Stimulated activated CD4-positive, alpha-beta T cell treated with anti-CD3 and anti-CD28 coated beads, Interleukin-1b, Interleukin-23, amount 100 ng/mL, for 4 hours (primary cell): Measurements from ENCODE around the gene ARL14EPL.

Experiments
- DNase-seq, 2 donors: peaks; one replicate each; pipeline ENCODE4 v3.0.0-alpha.2; 2020; ENCODE audit warnings: low read depth in 2 of 2

The ARL14EPL gene

DNA sequence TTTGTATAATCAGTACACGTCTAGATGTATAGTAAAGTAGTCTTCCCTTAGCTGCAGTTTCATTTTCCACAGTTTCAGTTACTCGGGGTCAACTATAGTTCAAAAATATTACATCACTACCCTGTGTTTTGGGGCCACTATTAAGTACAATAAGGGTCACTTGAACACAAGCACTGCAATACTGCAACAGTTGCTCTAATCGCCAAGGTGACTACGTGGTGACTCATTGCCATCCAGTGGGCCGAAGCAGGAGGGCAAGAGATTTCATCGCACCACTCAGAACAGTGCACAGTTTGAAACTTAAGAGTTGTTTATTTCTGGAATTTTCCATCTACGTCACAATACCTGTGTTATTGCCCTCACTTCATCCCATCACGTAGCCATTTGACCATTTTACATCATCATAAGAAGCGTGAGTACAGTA is at the start of gene ARL14EPL:
ARL14EPL (plus strand) TSS at position 379 of the 424 bp plus-strand sequence. CDS start 18,994 bp downstream, outside the sequence.
- DNase-seq, result no peak

DNA sequence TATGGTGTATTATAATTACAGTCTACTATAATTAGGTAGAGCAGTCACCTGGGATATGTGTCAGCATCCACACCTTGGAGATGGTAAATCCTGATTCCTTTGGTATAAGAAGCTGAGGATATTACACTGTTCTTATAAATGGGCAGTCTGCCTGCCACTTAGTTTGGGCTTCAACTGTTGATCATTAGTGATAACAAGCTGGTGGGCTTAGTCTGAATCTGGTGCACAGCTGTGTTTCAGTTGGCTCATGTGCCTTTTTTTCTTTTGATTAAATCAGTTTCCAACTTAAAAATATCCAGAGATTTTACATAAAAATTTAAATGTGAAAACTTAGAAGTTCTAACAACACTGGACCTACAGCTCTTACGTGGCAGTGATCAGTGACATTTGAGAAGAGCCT is 48.8 kb upstream of the ARL14EPL start:
- no peak for DNase-seq

GRCh38 chr5:115985802-115986757 is 46.2 kb upstream of the ARL14EPL start:
- DNase-seq, result no peak

DNA sequence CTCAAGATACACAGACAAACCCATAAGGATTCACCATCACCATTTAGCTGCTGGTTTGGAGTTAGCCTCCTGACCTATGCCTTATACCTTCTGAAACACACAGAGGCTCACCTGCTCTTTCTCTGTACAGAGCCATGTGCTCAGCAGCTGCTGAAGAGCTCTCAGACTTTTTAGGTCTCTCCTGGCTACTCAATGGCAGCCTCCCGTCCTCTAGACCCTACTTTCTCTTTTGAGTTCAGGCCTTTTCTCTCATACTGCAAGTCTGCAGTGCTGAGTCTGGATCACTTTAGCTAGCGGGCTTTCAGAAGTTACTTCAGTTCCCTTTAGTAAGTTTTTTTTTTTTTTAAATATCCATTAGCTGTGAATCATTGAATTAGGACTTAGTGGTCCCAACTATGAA is 44.3 kb upstream of the ARL14EPL start:
- DNase-seq, result no peak

GRCh38 chr5:115992848-115993350 is 39.4 kb upstream of the ARL14EPL start:
- no peak for DNase-seq

DNA sequence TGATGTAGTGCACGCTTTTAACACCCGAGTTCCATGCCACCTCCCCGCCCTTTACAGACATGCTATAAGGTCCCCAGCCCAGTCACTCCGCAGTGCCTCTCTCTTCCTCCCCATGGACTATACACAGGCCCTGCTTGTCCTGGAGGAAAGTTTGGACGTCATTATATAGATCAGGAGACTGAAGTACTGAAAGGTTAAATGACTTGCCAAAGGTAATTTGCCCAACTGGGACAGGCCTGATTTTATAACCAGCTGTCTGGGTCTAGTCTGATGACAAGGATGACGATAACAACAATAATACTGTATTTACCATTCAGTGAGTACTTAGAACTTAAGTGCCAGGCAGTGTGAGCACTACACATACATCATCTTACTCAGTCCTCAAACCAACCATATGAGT is 36.9 kb upstream of the ARL14EPL start:
- no peak for DNase-seq

- DNase-seq, result no peak
These were observed 30.0 kb upstream of the ARL14EPL start for GRCh38 chr5:116002116-116002906.

DNA sequence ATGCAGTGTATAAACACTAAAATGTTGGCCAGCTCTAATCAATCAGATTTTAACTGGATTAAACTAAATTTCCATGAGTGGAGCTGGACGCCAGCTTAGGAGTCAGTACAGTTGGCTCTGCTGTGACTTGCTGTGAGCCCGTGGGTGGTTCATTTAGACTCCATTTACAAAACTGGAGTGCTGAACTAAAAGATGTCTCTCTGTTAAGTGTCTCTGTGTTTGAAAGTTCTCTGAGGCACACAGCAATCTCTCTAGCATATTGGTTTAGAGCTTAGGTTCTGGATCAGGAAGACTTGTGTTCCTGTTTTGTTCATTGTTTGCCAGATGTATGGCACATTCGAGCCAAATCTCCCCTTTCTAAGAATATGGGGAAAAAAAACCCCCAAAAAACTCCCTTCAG is 28.0 kb upstream of the ARL14EPL start:
- no peak for DNase-seq

DNA sequence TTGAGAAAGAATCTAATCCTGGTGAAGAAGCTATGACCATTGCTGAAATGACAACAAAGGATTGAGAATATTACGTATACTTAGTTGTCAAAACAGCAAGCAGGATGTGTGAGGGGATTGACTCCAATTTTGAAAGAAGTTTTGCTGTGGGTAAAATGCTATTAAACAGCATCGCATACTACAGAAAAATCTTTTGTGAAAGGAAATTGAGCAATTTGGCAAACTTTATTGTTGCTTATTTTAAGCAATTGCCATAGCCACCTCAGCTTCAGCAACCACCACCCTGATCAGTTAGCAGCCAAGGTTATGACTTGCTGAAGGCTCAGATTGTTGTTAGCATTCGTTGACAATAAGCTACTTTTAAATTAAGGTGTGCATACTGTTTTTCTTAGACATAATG is 22.5 kb upstream of the ARL14EPL start:
- no peak for DNase-seq

DNA sequence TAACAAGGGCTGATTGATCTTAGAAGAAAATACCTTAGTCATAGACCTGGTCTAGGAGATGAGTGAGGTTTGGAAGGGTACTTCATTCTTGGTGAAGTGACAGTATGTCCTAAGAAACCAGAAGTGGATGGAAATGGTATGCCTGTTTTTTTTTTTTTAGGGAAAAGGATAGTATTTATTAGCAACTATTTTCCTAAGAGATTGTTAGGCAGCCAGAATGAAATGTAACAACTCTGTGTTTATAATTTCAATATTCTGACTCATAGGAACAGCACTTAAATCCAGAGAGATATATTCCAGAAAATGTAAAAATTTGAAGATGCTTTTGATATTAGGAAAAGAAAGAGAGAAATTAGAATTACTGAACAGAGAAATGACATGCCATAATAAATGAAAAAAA is 21.2 kb upstream of the ARL14EPL start:
- DNase-seq, result no peak

DNA sequence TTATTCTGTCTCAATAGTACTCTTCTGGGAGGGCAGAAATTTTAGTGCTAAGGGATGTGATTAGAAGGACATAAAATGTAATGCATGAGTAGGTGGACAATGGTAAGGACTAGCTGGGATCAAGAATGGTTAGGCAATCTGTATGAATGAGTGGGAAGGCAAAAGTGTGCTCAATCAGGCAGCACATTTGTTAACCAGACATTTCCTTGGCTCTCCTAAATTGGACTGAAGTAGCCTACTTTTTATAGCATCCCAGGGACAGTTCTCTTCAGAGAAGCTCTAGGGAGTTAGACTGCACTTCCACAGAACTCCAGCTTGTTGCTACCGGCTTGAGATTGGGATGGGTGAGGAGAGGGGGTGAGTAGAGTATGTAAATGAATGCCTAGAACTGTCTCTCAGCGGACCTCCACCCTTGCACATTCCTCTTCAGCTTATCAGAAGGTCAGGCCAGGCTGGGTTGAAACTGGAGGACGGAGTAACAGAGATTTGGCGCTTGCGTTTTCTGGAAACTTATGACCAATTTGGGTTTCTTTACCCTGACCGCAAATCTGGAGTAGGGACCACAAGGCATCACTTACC is 19.0 kb upstream of the ARL14EPL start:
- no peak for DNase-seq

DNA sequence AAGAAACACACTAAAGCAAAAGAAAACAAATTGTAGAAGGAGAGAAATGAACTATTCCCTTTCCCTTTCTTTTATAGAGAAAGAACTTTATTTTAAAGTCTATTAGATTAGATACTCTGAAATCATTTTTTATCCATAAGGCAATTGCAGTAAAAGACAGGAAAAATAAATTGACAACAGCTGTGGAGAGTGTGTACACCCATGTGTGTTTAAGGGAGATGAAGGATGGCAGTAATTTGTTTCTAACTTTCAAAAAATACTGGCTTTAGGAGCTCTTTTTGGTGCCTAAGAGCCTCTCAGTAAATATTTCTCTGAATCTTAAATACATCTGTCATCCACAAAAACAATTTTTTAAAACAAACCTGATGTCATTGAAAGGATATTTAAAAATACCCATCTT is 18.3 kb upstream of the ARL14EPL start:
- no peak for DNase-seq

DNA sequence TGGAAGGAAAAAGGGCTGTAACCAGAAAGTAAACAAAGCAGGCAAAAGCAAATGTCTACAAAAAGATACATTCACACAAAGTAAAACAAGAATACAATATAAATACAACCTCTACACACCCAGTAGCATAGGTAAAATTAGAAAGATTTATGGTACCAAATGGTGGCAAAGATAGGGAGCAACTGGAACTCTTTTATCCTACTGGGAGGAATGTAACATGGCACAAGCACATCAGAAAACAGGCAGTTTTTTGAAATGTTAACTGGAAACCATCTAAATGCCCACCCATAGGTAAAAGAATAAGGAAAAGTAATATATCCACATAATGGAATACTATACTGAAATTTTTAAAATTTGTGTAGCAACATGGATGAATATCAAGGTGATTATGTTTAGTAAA is 8.7 kb upstream of the ARL14EPL start:
- no peak for DNase-seq

- DNase-seq, result no peak
These were observed 6.4 kb upstream of the ARL14EPL start for GRCh38 chr5:116025866-116026265.

DNA sequence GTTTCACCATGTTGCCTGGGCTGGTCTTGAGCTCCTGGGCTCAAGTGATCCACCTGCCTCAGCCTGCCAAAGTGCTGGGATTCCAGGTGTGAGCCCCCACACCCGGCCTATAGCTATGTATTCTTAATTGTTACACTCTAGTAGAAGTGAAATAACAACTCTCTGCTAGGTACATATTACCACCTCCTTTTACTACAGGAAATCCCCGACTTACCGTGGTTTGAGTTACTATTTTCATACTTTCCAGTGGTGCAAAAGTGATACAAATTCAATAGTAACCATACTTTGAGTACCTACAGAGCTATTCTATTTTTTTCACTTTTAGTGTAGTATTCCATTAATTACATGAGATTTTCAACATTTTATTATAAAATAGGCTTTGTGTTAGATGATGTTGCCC is 719 bp downstream of the ARL14EPL start:
- no peak for DNase-seq

- DNase-seq, result no peak
These were observed 2.9 kb downstream of the ARL14EPL start for GRCh38 chr5:116035123-116035522.

DNA sequence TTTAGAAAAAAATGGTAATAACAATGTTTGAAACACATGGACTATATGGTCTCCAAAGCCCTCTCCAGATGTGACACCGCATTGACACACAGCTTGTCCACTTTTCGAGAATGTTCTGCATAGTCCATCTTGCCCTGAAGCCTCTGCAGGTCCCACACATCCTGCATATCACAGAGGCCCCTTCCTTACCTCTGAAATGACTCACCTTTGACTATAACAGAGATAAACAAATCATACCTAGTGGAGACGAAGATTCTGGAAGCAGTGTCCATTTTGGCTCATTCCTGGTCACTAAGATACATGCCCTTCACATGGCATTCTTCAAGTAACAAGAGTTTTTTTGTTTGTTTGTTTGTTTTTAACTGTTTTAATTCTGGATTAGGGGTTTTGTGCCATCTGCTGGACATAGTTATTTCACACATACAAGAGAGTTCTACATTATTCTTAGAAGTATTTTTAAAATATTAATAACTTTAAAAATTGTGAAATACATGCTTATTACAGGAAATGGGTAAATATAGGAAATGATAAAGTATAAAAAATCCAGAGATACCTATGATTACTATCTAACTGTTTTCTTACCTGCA is 5.1 kb downstream of the ARL14EPL start:
- DNase-seq, result no peak

DNA sequence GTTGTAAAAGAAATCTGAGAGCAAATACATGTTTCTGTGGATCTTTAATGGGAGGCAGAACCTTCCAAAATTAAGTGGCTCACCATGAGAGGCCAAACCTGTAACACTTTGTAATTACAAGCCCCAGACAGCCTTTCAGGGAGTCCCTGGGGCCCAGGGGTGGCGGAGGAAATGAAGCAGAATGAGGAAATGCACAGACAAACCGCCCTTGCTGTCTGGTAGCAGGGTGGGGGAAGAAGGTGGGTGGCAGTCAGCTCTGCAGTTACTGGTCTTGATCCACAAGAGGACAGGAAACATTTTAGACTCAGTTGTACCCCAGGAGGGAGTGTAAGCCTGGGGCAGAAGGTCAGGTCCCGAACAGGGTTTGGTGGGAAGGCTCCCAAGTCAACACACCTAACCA is 6.5 kb downstream of the ARL14EPL start:
- DNase-seq, result no peak

GRCh38 chr5:116042375-116042774 is 10.1 kb downstream of the ARL14EPL start:
- no peak for DNase-seq

DNA sequence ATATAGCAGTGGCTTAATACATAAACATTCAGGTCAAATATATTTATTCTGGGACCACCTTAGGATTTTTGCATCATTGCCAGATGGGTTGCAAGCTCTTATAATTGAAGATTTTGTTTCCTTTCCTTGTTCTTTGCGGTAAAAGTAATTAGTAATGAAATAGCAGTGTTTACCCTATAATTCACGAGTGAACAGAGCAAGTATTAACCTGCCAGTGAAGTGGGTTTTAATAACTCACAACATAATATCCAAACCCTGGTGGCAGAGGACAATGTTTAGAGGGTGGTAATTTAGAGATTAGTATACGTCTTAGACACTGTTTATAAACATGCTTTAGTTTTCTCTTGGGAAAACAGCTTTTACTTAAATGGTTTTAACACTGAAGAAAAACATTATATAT is 11.8 kb downstream of the ARL14EPL start:
- no peak for DNase-seq

- DNase-seq, result no peak
These were observed 13.5 kb downstream of the ARL14EPL start for GRCh38 chr5:116045821-116046220.

DNA sequence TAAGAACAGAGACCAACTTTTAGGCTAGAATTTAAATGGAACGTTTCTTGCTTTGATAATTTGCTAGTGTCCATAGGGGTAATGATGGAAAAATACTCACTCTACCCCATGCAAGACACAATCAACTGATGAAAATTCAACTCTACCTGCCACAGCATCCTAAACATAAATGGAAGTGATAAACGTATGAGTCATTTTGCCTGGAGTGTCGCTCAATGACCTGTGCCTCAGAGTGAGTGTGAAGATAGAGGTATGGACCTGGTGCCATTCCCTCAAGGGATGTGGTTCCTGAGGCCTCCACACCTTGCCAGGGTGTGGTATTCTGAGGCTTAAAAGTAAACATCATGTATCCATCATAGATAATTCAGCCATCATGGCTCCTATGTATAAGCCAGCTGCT is 14.0 kb downstream of the ARL14EPL start:
- no peak for DNase-seq
